Smooth muscle cell (in vitro differentiated cells): Measurements from ENCODE around the gene PCOLCE2. TPM values are rescaled to one million over a fixed set of nuclear protein-coding genes. Genes with fewer than 3 reads are reported as not detected.

Experiments
- DNase-seq: peaks from one replicate; lab custom pipeline; 2025; ENCODE audit not compliant: unreplicated experiment; lab: John Stamatoyannopoulos, UW
- H2AFZ ChIP-seq: fragments of 200-600 bp; sonication (generic); 2 replicates; pipeline ENCODE4 v1.6.0; 2016; ENCODE audit warnings: antibody characterized with exemption, low read depth, mild to moderate bottlenecking
- H3F3A ChIP-seq: fragments of 200-600 bp; sonication (generic); 2 replicates; pipeline ENCODE4 v1.6.0; 2017; ENCODE audit warnings: antibody characterized with exemption, low read depth
- H3K27ac ChIP-seq: fragments of 200-600 bp; sonication (generic); 2 replicates; pipeline ENCODE4 v1.5.1; 2016; ENCODE audit warnings: low read depth, mild to moderate bottlenecking
- H3K27me3 ChIP-seq: fragments of 200-600 bp; sonication (generic); 2 replicates; pipeline ENCODE4 v1.6.1; 2016; ENCODE audit warnings: low read depth, mild to moderate bottlenecking
- H3K36me3 ChIP-seq: fragments of 200-600 bp; sonication (generic); 2 replicates; pipeline ENCODE4 v1.5.1; 2016; ENCODE audit warnings: low read depth
- H3K4me1 ChIP-seq: fragments of 200-600 bp; sonication (generic); 2 replicates; pipeline ENCODE4 v1.5.1; 2016; ENCODE audit warnings: low read depth
- H3K4me2 ChIP-seq: fragments of 200-600 bp; sonication (generic); 2 replicates; pipeline ENCODE4 v1.6.0; 2016; ENCODE audit warnings: mild to moderate bottlenecking
- H3K4me3 ChIP-seq: fragments of 200-600 bp; sonication (generic); 2 replicates; pipeline ENCODE4 v1.5.1; 2016; ENCODE audit warnings: mild to moderate bottlenecking
- H3K79me2 ChIP-seq: fragments of 200-600 bp; sonication (generic); 2 replicates; pipeline ENCODE4 v1.6.0; 2016; ENCODE audit warnings: low read depth, mild to moderate bottlenecking
- H3K9ac ChIP-seq: fragments of 200-600 bp; sonication (generic); 2 replicates; pipeline ENCODE4 v1.6.0; 2016; ENCODE audit warnings: low read depth
- H3K9me3 ChIP-seq: fragments of 200-600 bp; sonication (generic); replicated peaks from 2 replicates; pipeline ENCODE4 v1.5.1; 2016; ENCODE audit warnings: low read depth
- H4K20me1 ChIP-seq: fragments of 200-600 bp; sonication (generic); 2 replicates; pipeline ENCODE4 v1.6.0; 2016; ENCODE audit warnings: low read depth
- CTCF ChIP-seq: fragments of 200-600 bp; sonication (generic); IDR thresholded peaks from 2 replicates; pipeline ENCODE4 v1.5.1; 2017; ENCODE audit warnings: borderline replicate concordance, mild to moderate bottlenecking, antibody characterized with exemption; ENCODE audit not compliant: insufficient read depth, poor library complexity, severe bottlenecking
- WGBS: methylation state at CpG from one replicate; pipeline ENCODE4 v1.1.7; 2016; ENCODE audit warnings: low lambda C conversion rate; 5-methylcytosine and 5-hydroxymethylcytosine counted together
- polyA plus RNA-seq: library from polyadenylated mRNA; unstranded; fragments of >200 nt; fragmentation: Nextera tagmentation; extraction: Ambion mirVana; gene quantifications from 2 replicates; pipeline ENCODE4 v1.2.1, GENCODE V29; 2016
- total RNA-seq: library from RNA; depleted of rRNA; stranded (reverse); fragments of >200 nt; gene quantifications from 2 replicates; pipeline ENCODE4 v1.2.3, GENCODE V29; 2014

The PCOLCE2 gene
- total and polyA plus RNA-seq, 2 experiments from 2014 or later, result 32.5 to 80.9 TPM

- Histone ChIP-seq H3K4me3 (no peak overlapping the region), H3K79me2 (no peaks in the 10 kb centered on the region), H3K36me3 (no peaks in the 10 kb centered on the region), H3K27ac (no peak overlapping the region), H4K20me1 (no peaks in the 10 kb centered on the region), H3K4me1 (no peaks in the 10 kb centered on the region), H3K4me2 (no peak overlapping the region), H3K9me3 (no peaks in the 10 kb centered on the region), H3K27me3 (no peaks in the 10 kb centered on the region), H2AFZ (no peak overlapping the region), H3K9ac (no peak overlapping the region), H3F3A (no peaks in the 10 kb centered on the region)
- no peak for TF ChIP-seq CTCF
- no peak for DNase-seq
- 91% methylated on average over 6 of the region's 6 CpGs for WGBS
Observed at GRCh38 chr3:142912402-142913172, 23.7 kb upstream of the PCOLCE2 start.

GRCh38 chr3:142910280-142910679 is 21.4 kb upstream of the PCOLCE2 start:
- DNase-seq, result no peak
- 86% methylated on average over 2 of the region's 2 CpGs for WGBS

GRCh38 chr3:142909282-142909681 is 20.4 kb upstream of the PCOLCE2 start:
- no peak overlapping the region for H3K27ac ChIP-seq
- no peaks in the 10 kb centered on the region for H4K20me1 ChIP-seq
- DNase-seq, result no peak
- H3F3A ChIP-seq, result no peaks in the 10 kb centered on the region
- H3K4me1 ChIP-seq, result no peaks in the 10 kb centered on the region
- H3K9me3 ChIP-seq, result no peaks in the 10 kb centered on the region
- no peak overlapping the region for H2AFZ ChIP-seq
- 93% methylated on average over 3 of the region's 3 CpGs for WGBS
- H3K27me3 ChIP-seq, result no peaks in the 10 kb centered on the region
- H3K4me3 ChIP-seq, result no peak overlapping the region
- no peaks in the 10 kb centered on the region for H3K79me2 ChIP-seq
- H3K9ac ChIP-seq, result no peak overlapping the region
- H3K36me3 ChIP-seq, result no peaks in the 10 kb centered on the region
- no peak for TF ChIP-seq CTCF
- H3K4me2 ChIP-seq, result no peak overlapping the region

More at GRCh38 chr3:142910280-142910679, 21.4 kb upstream of the PCOLCE2 start:
- no peaks in the 10 kb centered on the region for H4K20me1 ChIP-seq
- H3K9me3 ChIP-seq, result no peaks in the 10 kb centered on the region
- no peaks in the 10 kb centered on the region for H3F3A ChIP-seq
- no peak overlapping the region for H2AFZ ChIP-seq
- H3K4me1 ChIP-seq, result no peaks in the 10 kb centered on the region
- no peaks in the 10 kb centered on the region for H3K27me3 ChIP-seq
- no peak overlapping the region for H3K4me2 ChIP-seq
- H3K36me3 ChIP-seq, result no peaks in the 10 kb centered on the region
- H3K27ac ChIP-seq, result no peak overlapping the region
- TF ChIP-seq CTCF, result no peak
- H3K79me2 ChIP-seq, result no peaks in the 10 kb centered on the region
- no peak overlapping the region for H3K9ac ChIP-seq
- H3K4me3 ChIP-seq, result no peak overlapping the region

GRCh38 chr3:142907996-142908395 is 19.1 kb upstream of the PCOLCE2 start:
- no peaks in the 10 kb centered on the region for H3K4me1 ChIP-seq
- H3K36me3 ChIP-seq, result no peaks in the 10 kb centered on the region
- H3K9ac ChIP-seq, result no peak overlapping the region
- no peak for TF ChIP-seq CTCF
- no peak overlapping the region for H2AFZ ChIP-seq
- no peak for DNase-seq
- no peaks in the 10 kb centered on the region for H3K27me3 ChIP-seq
- H3F3A ChIP-seq, result no peaks in the 10 kb centered on the region
- no peak overlapping the region for H3K27ac ChIP-seq
- H3K9me3 ChIP-seq, result no peaks in the 10 kb centered on the region
- no peak overlapping the region for H3K4me3 ChIP-seq
- H3K4me2 ChIP-seq, result no peak overlapping the region
- 65% methylated on average over 1 of the region's 1 CpG for WGBS
- H3K79me2 ChIP-seq, result no peaks in the 10 kb centered on the region
- H4K20me1 ChIP-seq, result no peaks in the 10 kb centered on the region
